Suprapubic skin (tissue), 4 donors: ENCODE data around the gene GPC5.

ENCODE experiments used
- EP300 ChIP-seq: sonication (generic); formaldehyde crosslinking; IDR thresholded peaks from one replicate; pipeline ENCODE4 v1.6.1; 2017; ENCODE audit warnings: antibody characterized with exemption
- POLR2A ChIP-seq, 2 donors: fragments of 450-650 bp; IDR thresholded peaks; one replicate each; pipeline ENCODE4 v1.6.1; 2017; ENCODE audit warnings: antibody characterized with exemption in 2 of 2, mild to moderate bottlenecking in 2 of 2, moderate library complexity in 2 of 2
- POLR2AphosphoS5 ChIP-seq, 3 donors: sonication (generic); formaldehyde crosslinking; IDR thresholded peaks; one replicate each; pipeline ENCODE4 v1.6.1; 2017; ENCODE audit warnings: antibody characterized with exemption in 3 of 3
- TF ChIP-seq, protein P1 (sequence below), 2 donors: fragments of 200-600 bp in 1 of 2; fragments of 450-650 bp in 1 of 2; sonication (generic) in 1 of 2; IDR thresholded peaks; one replicate each; pipeline ENCODE4 v1.5.1; 2016 to 2019; ENCODE audit warnings: antibody characterized with exemption in 2 of 2, mild to moderate bottlenecking in 1 of 2, moderate library complexity in 1 of 2

- TF ChIP-seq, protein P1, sequence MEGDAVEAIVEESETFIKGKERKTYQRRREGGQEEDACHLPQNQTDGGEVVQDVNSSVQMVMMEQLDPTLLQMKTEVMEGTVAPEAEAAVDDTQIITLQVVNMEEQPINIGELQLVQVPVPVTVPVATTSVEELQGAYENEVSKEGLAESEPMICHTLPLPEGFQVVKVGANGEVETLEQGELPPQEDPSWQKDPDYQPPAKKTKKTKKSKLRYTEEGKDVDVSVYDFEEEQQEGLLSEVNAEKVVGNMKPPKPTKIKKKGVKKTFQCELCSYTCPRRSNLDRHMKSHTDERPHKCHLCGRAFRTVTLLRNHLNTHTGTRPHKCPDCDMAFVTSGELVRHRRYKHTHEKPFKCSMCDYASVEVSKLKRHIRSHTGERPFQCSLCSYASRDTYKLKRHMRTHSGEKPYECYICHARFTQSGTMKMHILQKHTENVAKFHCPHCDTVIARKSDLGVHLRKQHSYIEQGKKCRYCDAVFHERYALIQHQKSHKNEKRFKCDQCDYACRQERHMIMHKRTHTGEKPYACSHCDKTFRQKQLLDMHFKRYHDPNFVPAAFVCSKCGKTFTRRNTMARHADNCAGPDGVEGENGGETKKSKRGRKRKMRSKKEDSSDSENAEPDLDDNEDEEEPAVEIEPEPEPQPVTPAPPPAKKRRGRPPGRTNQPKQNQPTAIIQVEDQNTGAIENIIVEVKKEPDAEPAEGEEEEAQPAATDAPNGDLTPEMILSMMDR (IDR thresholded peaks at IDR 0.05): no peak
- TF ChIP-seq EP300: no peak
- no peak for TF ChIP-seq POLR2A (IDR thresholded peaks at IDR 0.05)
- no peak for TF ChIP-seq POLR2AphosphoS5 (IDR thresholded peaks at IDR 0.05)
These were observed 328.2 kb downstream of the GPC5 start for GRCh38 chr13:91726671-91727070.
